HG03196 (cell line): ENCODE data around the gene ZNF286A.
"Not testable (repeated sequence)": the region's sequence is repeated elsewhere in the genome, so short reads cannot be mapped to it uniquely, and the experiment has no call there.

Source experiments
- ATAC-seq: cut with Tn5 transposase; IDR thresholded peaks from one replicate; pipeline ENCODE4 v1.9.1; 2021; ENCODE audit not compliant: unreplicated experiment

Gene ZNF286A

DNA sequence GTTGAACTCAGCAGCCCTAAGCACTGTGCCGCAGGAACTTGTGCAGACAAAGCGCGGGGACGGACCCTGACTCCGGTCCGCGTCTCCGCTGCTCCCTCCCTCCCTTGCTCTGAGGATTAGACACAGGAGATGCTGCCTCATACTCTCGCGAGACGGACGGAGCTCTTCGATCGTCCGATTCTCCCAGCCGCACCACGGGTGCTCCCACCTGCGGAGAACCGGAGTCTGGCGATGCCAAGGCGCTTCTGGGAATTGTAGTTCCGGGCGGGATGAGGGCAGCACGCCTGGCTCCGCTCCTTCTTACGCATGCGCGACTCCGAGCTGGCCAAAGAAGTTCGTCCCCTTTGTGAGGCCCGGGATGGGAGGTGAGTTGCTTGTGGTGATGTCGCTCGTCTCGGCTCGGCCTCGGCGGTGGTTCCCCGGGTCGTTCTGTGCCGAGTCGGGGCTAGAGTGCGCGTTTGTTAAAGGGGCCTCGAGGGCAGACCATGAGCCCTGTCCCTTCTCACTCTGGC, at the start of gene ZNF286A:
Gene ZNF286A (plus strand): TSS at position 340 of the 512 bp plus-strand sequence. CDS start 578 bp downstream, outside the sequence.
- ATAC-seq: peak; percentile 97

DNA sequence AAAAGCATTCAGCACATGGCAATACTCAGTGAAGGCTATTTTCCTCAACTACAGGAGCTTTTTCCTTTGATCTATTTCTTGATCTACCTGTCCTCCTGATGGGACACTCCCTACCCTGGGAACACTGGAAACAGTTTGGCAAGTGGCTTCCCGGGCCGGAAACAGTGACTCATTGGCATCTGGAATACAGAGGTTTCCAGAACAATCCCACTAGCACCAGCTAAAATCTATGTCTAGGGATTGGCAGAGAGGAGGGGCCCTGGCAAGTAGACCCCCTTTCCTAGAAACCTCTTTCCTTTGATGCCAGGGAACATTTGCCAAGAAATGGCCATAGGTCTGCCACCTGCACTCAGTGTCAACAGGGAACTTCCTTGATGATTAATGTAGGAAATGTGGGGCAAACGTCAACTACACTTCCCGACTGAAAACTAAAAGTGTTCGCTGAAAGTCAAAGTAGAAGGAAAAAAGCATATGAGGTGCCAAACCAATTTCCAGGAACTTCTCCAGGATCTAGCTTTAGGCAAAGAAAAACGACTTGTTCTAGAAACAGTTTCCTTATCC, 49.6 kb upstream of the ZNF286A start:
- no peak for ATAC-seq

DNA sequence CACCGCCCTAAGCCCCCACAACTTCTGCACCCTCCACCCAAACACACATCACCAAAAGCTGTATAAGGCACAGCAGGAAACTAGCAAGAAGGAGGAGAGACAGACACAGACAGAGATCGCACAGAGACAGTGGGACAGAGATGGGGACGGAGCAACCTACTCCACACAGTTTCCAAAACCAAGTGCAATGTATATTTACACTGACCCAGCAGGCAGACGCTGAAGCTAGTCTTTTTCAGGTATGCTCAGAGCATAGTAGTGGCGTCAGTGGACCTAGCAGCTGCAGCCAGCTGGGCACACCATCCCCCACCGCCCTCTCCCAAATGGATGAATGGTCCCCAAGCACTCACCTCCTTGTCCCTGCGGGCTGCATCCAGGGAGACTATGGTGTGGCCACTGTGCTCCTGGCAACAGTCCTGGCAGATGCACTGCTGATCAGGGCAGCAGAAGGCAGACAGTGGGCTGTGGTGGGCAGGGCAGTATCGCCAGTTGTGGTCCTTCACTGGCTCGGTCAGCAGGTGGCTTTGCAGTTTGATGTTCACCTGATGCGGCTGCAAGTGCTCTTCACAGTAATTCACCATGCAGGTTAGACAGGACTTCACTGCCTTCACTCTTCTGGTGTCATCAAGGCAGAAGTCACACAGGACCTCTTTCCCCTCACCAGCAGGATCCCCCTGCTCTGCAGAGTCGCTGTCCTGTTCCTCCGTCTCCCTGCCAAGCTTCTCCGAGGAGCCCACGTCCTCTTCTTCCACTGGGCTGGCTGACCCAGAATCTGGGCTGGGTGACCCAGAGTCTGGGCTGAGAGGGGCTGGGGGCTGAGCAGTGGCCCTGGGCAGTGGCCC, 48.6 kb upstream of the ZNF286A start:
- no peak for ATAC-seq

DNA sequence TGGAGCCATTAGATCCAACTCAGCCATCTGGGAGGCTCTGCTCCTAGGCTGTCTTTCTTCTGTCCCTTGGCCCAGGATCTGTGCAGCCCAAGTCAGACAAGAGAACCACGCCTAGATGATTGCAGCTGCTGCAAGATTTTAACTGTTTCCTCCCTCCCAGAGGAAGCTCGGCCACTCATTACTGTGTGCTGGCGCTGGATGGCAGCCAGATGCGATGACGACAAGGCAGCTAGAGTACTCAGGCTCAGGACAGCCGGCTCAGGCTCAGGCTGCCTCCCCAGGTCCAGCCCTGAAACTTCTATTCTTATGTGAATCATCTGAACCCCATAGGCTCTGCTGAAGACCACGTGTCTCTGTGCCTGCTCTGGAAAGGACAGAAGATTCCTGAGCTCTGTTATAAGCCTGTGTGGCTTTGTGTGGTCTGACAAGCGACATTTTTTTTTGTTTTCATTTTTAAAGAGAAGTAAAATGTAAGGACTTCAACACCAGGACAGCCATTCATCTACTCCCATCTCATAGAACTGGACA, 47.9 kb upstream of the ZNF286A start:
- ATAC-seq: no peak

DNA sequence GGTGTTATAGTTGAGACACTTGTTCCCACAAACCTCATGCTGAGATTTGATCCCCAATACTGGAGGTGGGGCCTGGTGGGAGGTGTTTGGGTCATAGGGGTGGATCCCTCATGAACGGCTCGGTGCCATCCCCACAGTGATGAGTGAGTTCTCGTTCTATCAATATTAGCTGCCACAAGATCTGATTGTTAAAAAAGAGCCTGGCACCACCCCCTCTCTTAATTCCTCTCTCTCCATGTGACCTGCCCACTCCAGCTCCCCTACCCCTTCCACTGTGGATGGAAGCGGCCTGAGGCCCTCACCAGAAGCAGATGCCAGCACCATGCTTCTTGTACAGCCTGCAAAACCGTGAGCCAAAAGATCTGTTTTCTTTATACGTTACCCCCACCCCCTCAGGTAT, 46.6 kb upstream of the ZNF286A start:
- ATAC-seq: no peak

DNA sequence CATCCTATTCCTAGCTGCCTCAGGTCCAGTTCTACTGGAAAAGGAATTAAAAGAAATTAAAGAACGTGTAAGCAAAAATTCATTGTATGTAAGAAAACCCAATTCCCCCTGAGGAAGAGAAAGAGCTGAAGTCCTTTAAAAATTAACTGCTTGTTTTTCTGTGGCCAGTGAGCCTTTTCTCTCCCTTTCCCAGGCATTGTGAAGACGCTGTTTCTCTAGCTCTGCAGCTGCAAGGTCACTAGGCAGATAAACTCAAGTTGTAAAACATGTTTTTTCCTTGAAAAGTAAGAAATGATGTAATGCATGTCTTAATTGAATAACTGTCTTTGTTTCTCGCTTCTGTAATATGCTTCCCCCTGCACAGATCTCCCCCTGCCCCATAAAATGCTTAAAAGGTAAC, 45.2 kb upstream of the ZNF286A start:
- ATAC-seq: not testable (repeated sequence)

DNA sequence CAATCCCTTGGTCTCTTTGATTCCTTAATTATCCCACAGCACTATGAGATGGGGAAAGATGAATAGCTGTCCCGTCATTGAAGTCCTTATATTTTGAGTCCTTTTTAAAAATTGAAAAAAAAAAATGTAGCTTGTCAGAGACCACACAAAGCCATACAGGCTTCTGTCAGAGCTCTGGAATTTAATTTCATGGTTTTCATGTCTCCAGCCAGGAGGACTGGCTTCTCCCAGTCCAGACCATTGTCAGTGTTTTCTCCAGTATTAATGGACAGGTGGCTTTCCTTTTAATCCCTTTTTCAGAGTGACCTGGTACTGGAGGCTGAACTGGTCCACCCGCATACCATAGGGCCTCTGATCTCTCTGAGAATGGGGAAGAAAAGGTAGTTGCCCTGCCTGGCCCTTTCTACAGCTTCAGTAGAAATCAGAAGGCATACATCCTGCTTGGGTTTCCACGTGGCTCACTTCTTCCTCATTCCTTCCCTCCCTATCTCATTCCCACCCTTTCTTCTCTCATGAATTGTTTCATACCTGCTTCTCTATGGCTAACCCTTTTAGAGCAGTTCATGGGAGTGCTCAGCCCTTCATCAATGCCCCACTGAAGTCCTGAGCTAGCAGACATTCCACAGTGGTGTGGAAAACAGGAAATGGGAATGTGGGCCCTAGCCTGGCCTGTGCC, 44.5 kb upstream of the ZNF286A start:
- no peak for ATAC-seq

DNA sequence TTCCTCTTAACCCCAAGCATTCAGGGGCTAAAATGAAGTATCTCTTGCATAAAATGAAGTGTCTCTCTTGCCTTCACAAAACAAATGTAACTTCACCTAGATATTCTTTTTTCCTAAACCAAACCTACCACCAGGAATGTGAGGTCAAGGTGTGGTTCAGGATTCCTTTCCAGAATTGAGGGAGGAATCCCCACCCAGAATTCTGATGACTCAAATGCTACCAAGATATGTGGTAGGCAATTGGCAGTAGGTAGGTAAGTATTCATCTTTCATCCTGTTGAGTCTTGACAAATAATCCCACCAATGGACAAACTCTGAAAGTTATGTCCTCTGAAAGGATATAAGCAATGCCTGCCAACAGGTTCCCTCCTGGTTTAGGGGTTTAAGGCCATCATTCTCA, 41.7 kb upstream of the ZNF286A start:
- ATAC-seq: no peak

DNA sequence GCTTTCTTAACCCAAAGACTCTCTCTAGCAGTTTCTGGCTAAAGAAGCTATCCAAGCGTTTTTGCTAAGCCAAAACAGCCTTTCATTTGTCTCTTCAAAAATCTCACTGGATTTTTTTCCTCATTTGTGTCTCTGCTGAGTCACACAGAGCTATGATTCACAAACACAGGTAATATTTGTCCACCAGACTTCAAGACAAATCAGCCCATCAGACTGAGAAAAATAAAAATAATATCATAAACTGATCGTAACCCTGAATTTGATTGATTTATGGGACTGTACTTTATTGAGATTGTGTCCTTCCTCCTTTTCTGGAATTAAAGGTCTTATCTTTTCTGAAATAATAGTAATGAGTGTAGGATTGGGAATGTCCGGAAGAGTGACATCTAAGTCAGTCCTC, 41.3 kb upstream of the ZNF286A start:
- ATAC-seq: no peak

DNA sequence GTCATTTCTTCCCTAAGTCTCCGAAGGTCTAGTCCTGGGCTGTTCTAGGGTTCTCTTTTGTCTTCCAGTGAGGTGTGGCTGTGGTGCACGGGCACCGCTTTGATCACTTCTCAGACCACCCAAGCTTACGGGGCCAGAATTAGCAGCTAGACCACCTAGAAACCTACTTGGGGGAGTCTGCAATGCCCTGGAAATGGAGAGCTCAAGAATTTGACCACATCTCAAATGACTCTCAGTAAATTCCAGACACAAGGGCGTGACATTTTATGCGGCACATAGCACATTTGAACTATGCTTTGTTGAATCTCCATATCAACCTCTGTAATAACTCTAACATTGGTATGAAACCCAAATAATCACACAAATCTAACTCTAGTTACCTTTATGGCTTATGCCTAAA, 40.3 kb upstream of the ZNF286A start:
- ATAC-seq: no peak

DNA sequence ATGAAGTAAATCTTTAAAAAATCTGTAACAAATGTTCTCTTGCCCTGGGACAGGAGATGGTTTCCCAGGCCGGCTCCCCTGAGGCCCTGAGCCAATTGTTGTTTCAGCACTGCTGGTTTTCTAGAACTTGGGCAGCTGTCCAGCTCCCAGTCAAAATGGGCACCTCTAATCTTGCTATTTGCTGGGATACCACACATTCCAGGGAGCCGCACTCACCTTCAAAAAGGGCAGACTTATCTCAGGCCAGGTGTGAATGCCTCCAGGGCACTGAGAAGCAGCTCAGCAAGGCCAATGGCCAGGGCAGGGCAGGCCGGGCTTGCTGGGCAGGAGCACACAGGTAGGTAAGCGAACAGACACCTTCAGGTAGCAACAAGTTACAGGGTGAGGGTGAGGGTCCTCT, 39.9 kb upstream of the ZNF286A start:
- ATAC-seq: no peak

DNA sequence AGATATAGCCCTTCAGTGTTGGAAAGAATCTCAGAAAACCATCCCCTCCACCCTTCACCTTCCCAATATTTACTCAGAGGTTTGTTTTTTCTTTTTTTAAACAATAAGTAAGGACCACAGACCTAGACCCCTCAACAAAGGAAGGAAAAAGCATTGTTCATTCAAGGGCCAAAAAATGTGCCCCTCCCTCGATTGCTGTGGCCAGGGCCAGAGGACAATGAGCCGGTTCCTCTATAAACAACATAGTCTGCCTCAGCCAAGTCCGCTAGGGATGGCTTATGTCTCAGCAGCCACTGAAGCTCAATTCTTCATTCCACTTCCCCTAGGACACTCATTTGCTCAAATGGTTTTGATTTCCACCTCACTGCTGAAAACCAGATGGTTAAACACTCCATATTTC, 39.5 kb upstream of the ZNF286A start:
- ATAC-seq: no peak

DNA sequence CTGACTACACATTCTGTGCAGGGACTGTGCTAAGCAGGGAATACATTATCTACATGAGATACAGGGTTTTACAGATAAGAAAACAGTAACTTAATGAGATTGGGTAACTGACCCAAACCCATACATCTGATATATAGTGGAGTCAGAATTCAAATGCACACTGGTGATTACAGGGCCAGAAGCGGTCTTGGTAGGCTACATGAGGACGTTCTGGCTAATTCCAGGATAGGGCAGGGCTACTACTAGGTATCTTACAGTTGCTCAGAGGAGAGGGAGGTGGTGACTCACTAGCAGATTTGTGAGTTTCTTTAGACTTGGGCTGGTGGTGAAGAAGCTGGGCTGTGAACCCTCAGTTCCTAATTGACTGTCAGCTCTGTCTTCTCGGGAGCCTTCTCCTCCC, 36.9 kb upstream of the ZNF286A start:
- no peak for ATAC-seq

DNA sequence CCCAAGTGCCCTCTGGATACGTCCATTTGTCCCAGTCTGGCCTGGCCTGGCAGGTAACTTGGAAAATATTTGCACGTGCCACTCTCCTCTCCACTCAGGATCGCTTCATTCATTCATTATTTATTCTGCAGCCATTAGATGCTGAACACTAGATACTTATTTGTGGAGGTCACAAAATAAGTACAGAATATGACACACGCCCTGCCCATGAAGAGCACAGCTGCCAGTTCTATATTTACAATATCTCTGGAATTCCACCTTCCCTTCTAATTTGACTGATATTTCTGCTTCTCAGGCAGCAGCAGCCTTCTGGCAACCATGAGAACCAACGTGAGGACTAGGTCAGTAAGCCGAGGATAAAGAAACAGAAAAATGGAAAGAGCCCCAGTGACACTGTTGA, 36.4 kb upstream of the ZNF286A start:
- no peak for ATAC-seq

DNA sequence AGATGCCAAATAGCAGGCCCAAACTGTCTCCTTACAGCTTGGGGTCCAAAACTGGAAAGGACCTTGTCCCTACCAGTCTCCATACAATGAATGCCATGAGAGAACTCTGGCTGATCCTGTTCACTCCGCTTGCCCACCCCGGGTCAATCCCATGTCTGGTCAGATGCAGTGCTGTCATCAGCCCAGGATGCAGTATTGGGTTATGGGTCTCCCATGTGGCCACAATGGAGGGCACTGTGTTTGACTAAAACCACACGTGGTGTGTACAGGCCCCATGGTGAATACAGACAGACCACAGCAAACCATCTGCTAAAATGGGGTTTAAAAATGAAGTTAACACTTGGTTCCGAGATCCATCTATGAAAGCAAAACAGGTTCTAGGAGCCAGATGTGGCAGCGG, 35.9 kb upstream of the ZNF286A start:
- ATAC-seq: no peak

DNA sequence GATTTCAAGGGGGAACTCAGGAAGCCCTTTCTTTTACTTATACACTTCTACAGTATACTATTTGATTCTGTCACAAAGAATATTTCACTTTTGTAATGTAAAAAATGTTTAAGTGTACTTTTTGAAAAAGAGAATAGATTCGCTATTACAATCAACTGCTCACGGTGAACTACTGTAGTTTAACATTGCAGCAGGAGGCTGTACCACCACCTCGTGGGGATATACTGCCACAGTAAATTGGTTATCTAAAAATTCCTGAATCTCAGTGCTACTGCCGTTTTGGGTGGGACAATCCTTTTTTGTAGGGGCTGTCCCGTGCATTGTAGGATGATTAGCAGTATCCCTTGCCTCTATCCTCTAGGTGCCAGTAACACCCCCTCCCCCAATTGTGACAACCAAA, 30.0 kb upstream of the ZNF286A start:
- ATAC-seq: not testable (repeated sequence)

DNA sequence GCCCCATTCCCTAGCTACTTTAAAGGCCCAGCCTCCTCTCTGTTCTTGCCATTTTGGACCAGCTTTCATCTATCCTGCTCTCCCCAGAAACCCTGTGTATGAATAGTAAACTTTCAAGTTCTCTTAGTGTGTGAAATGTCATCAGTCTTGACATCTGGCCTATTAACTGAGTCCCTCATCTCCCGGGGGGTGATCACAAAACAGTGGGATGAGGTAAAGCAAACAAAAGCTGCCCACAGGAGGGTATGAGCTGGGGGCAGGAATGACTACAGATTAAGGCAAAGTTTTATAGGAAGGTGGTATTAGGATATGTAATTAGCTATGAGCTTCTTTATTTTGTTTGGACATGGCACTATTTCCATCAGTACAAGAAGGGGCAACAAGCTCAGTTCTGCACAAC, 24.9 kb upstream of the ZNF286A start:
- ATAC-seq: not testable (repeated sequence)

DNA sequence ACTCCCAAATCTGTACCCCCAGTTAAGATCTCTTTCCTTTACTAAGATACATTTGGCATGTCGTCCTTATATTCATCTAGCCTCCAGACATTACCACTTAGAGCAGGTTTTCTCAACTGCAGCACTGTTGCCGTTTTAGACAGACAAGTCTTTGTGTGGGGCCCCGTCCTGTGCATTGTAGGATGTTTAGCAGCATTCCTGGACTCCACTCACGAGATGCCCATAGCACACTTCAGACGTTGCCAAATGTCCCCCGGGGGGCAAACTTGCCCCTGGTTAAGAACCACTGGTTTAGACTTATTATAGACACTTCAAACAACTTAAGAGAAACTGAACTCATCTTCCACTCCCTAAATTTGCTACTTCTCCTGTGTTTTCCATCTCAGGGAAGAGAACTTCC, 23.6 kb upstream of the ZNF286A start:
- not testable (repeated sequence) for ATAC-seq

DNA sequence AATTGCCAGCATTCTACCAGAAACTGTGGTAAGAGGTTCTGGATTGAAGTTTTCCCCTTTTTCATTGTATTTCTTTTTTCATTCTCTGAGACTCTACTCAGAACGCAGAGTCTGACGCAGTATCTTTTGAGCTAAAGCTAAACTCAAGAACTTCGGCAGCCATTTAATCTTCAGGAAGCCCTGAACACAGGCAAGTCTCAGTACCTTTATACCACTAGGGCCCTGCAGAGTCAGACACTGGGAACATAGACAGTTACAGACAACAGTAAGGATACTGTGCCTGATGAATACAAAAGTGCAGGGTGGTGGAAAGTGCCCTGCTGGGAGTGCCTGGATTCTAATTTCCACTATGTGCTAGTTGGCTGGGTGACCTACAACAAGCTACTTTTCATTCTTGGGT, 16.4 kb upstream of the ZNF286A start:
- ATAC-seq: not testable (repeated sequence)

DNA sequence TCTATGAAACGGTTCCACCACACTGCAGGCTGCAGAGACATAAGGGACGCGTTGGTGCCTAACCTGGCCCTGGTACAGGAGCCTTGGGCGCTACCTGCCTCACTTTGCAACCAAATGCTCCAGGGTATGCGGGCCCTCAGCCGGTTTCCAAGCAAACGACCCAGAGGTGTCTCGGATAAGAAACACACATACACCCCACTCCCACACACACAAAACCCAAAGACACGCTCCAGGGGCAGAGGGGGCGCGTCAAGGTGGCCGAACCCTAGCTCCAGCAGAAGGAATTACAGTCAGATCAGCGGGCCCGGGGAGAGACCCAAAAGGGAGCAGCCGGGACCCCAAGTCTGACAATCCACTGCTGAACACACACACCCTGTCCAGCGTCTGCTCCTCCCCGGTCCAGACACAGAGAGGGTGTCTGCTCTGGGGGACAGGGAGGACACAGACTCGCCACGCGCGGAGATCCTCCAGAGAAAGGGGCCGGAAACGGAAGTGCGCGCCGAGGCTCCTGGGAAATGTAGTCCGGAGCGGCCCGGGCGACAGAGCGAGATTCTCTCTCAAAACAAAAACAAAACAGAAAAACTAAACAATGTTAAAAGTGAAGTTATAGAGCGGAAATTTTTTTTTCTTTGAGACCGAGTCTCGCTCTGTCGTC, 15.6 kb upstream of the ZNF286A start, which contains the start of gene TRIM16:
Gene TRIM16 (minus strand): TSS at position 488 of the 655 bp plus-strand sequence. CDS start 32,702 bp downstream, outside the sequence.
- ATAC-seq: peak; percentile 91

DNA sequence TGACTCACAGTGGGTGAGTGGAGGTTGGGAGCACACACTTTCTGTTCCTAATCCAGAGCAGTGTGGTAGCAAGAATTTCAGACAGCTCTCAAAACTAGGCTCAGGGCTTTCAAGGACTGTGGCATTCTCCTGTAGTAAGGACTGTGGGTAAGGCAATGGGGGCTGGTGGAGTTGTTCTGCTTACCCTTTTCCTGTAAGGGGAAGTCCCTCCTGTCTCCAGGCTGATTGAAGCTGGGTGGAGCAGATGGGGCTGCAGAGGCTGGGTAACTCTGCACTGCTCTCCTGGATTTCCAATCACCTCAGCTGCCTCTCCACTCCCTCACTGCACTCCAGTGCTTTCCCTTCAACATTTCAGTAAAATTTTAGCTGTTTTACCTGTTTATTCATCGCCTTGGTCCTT, 12.1 kb upstream of the ZNF286A start:
- not testable (repeated sequence) for ATAC-seq
